ENCODE measurements around the gene MINDY3.

The MINDY3 gene

GRCh38 chr10:15796098-15796759 lies 64.1 kb downstream of the MINDY3 start:
- H3K27ac ChIP-seq: peak overlapping the region; percentile 54
- no peak for TF ChIP-seq CTCF (conservative IDR thresholded peaks at IDR 0.05)

- no peak overlapping the region for H3K27ac ChIP-seq
- TF ChIP-seq CTCF (conservative IDR thresholded peaks at IDR 0.05): no peak
These were observed 65.1 kb downstream of the MINDY3 start for GRCh38 chr10:15795036-15795792.

- H3K27ac ChIP-seq: no peak overlapping the region
- TF ChIP-seq CTCF (conservative IDR thresholded peaks at IDR 0.05): no peak
These were observed 65.7 kb downstream of the MINDY3 start for GRCh38 chr10:15794569-15794968.

- TF ChIP-seq CTCF (conservative IDR thresholded peaks at IDR 0.05): no peak
- no peak overlapping the region for H3K27ac ChIP-seq
These were observed 66.6 kb downstream of the MINDY3 start for GRCh38 chr10:15793664-15794063.

GRCh38 chr10:15792777-15793176 lies 67.5 kb downstream of the MINDY3 start:
- TF ChIP-seq CTCF (conservative IDR thresholded peaks at IDR 0.05): no peak
- no peak overlapping the region for H3K27ac ChIP-seq

GRCh38 chr10:15791816-15792524 lies 68.3 kb downstream of the MINDY3 start:
- TF ChIP-seq CTCF (conservative IDR thresholded peaks at IDR 0.05): no peak
- no peak overlapping the region for H3K27ac ChIP-seq

DNA sequence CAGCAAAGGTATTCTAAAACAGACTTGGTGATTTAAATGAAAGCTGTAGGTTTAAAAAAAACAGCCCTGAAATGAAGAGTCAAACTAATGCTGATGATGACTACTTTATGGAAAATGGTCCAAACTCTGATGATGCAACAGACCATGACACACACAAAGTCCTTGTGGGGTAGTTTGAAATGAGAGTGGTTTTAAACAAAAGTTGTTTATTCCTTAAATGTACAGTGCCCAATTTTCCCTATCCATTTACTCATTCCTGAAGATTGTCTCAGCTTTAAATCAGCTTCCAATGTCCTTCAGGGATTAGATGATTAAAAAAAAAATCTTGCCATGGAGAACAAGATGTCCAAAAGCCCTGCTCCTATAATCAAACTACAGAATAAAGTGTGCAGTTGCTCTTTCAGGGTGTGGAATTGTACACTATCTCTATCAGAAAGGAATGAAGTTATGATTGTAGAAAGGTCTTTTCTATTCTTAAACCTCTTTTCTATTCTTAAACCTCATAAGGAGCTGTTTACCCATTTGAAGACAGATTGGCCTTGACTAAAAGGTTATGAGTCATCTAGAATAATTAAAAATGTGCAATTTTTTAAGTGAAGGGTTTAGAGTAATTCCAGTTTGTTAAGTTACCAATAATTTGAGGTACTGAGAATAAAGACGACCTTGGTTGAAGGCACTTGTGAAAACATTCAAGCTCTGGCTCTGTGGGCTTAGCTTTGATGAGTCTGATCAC lies 70.3 kb downstream of the MINDY3 start:
- H3K27ac ChIP-seq: no peak overlapping the region
- TF ChIP-seq CTCF (conservative IDR thresholded peaks at IDR 0.05): no peak

All from VCaP (cell line).